Panc1 (cell line): ENCODE measurements around the gene TPRG1.

Source experiments
- POLR2AphosphoS5 ChIP-seq: IDR thresholded peaks from 2 replicates; pipeline ENCODE4 v1.6.1; 2012; ENCODE audit warnings: mild to moderate bottlenecking, low read depth, low read length, moderate library complexity
- TF ChIP-seq, protein P1 (sequence below): fragments of 450-650 bp; IDR thresholded peaks from 2 replicates; pipeline ENCODE4 v1.5.1; 2017; ENCODE audit warnings: mild to moderate bottlenecking

GRCh38 chr3:189275182-189275581 is 103.4 kb downstream of the TPRG1 start:
- TF ChIP-seq, protein P1, sequence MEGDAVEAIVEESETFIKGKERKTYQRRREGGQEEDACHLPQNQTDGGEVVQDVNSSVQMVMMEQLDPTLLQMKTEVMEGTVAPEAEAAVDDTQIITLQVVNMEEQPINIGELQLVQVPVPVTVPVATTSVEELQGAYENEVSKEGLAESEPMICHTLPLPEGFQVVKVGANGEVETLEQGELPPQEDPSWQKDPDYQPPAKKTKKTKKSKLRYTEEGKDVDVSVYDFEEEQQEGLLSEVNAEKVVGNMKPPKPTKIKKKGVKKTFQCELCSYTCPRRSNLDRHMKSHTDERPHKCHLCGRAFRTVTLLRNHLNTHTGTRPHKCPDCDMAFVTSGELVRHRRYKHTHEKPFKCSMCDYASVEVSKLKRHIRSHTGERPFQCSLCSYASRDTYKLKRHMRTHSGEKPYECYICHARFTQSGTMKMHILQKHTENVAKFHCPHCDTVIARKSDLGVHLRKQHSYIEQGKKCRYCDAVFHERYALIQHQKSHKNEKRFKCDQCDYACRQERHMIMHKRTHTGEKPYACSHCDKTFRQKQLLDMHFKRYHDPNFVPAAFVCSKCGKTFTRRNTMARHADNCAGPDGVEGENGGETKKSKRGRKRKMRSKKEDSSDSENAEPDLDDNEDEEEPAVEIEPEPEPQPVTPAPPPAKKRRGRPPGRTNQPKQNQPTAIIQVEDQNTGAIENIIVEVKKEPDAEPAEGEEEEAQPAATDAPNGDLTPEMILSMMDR = no peak
- no peak for TF ChIP-seq POLR2AphosphoS5
